ENCODE measurements around the gene MAGEA4. TPM values are rescaled to one million over a fixed set of nuclear protein-coding genes. Genes with fewer than 3 reads are reported as not detected.

MAGEA4 gene
- total RNA-seq, 1 donor from 2014 or later: 0.23 TPM

GRCh38 chrX:151970661-151971060 lies 58.0 kb downstream of the MAGEA4 start:
- Mint-ChIP-seq H3K9me3 (ENCODE audit: unreplicated experiment) (no peaks in the 10 kb centered on the region), H3K27ac (ENCODE audit: unreplicated experiment) (no peak overlapping the region), H3K4me1 (ENCODE audit: unreplicated experiment) (peaks cover 4% of the 10 kb centered on the region), H3K4me3 (ENCODE audit: unreplicated experiment) (no peak overlapping the region), H3K36me3 (ENCODE audit: low read depth, unreplicated experiment) (no peaks in the 10 kb centered on the region), H3K27me3 (ENCODE audit: unreplicated experiment) (peaks cover 5% of the 10 kb centered on the region)
- TF ChIP-seq, protein P1, sequence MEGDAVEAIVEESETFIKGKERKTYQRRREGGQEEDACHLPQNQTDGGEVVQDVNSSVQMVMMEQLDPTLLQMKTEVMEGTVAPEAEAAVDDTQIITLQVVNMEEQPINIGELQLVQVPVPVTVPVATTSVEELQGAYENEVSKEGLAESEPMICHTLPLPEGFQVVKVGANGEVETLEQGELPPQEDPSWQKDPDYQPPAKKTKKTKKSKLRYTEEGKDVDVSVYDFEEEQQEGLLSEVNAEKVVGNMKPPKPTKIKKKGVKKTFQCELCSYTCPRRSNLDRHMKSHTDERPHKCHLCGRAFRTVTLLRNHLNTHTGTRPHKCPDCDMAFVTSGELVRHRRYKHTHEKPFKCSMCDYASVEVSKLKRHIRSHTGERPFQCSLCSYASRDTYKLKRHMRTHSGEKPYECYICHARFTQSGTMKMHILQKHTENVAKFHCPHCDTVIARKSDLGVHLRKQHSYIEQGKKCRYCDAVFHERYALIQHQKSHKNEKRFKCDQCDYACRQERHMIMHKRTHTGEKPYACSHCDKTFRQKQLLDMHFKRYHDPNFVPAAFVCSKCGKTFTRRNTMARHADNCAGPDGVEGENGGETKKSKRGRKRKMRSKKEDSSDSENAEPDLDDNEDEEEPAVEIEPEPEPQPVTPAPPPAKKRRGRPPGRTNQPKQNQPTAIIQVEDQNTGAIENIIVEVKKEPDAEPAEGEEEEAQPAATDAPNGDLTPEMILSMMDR (IDR thresholded peaks at IDR 0.05; ENCODE audit: unreplicated experiment): no peak
- DNase-seq (ENCODE audit: low spot score): no peak

DNA sequence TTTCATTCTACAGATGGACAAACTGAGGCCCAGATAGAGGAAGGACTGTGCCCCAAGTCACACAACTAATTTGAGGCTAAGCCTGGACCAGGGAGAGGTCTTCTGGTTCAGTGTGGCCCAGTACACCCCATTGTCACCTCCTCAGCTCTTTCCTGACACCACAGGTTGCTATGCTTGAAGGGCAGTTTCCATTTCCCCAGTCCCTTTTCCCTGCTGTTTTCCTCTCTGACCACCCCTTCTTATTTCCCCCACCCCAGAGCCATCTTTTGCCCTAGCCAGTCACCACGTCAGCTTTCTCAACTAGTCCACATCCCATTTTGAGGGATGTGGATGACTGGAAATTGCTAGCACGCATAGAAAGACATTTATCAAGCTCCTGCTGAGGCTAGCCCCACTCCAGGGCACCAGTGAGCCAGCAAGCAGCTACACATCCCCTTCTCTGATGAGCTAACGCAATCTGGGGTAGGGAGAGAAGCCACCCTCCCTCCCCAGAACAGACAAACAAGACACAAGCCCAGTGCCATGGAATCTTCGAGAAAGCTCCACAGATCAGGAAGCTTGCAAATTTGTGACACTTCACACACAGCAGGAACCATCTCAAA lies 60.5 kb downstream of the MAGEA4 start:
- no peak for DNase-seq (ENCODE audit: low spot score)
- H3K27me3 Mint-ChIP-seq (ENCODE audit: unreplicated experiment): peaks cover 5% of the 10 kb centered on the region
- peak overlapping the region; percentile 47 for H3K4me3 Mint-ChIP-seq (ENCODE audit: unreplicated experiment)
- TF ChIP-seq, protein P1 (IDR thresholded peaks at IDR 0.05; ENCODE audit: unreplicated experiment): no peak
- H3K9me3 Mint-ChIP-seq (ENCODE audit: unreplicated experiment): no peaks in the 10 kb centered on the region
- no peaks in the 10 kb centered on the region for H3K36me3 Mint-ChIP-seq (ENCODE audit: low read depth, unreplicated experiment)
- H3K27ac Mint-ChIP-seq (ENCODE audit: unreplicated experiment): peak overlapping the region; percentile 9
- H3K4me1 Mint-ChIP-seq (ENCODE audit: unreplicated experiment): peaks cover 4% of the 10 kb centered on the region

GRCh38 chrX:151973851-151974335 lies 61.2 kb downstream of the MAGEA4 start:
- no peaks in the 10 kb centered on the region for H3K36me3 Mint-ChIP-seq (ENCODE audit: low read depth, unreplicated experiment)
- H3K4me3 Mint-ChIP-seq (ENCODE audit: unreplicated experiment): no peak overlapping the region
- DNase-seq (ENCODE audit: low spot score): no peak
- TF ChIP-seq, protein P1 (IDR thresholded peaks at IDR 0.05; ENCODE audit: unreplicated experiment): no peak
- peaks cover 4% of the 10 kb centered on the region for H3K27me3 Mint-ChIP-seq (ENCODE audit: unreplicated experiment)
- no peak overlapping the region for H3K27ac Mint-ChIP-seq (ENCODE audit: unreplicated experiment)
- peaks cover 4% of the 10 kb centered on the region for H3K4me1 Mint-ChIP-seq (ENCODE audit: unreplicated experiment)
- H3K9me3 Mint-ChIP-seq (ENCODE audit: unreplicated experiment): no peaks in the 10 kb centered on the region

Small RNA genes lying within 50 kb of the gene (microRNA-seq; reads per million reads assigned to microRNA genes)
- 47.2 reads per million, percentile 76 among the genes with 10 or more reads in this experiment for gene MIR224 (ENCODE audit: unreplicated experiment)
- 53.2 reads per million, percentile 77 among the genes with 10 or more reads in this experiment for gene MIR452 (ENCODE audit: unreplicated experiment)

Other genes with a start within 250 kb of the MAGEA4 start
- gene PRRG3, start 217.4 kb upstream of the MAGEA4 start, total RNA-seq (ENCODE audit: unreplicated experiment): 3.7 TPM
- not detected for gene FATE1, start 196.9 kb upstream of the MAGEA4 start, total RNA-seq (ENCODE audit: unreplicated experiment)
- not detected for gene CNGA2, start 178.1 kb upstream of the MAGEA4 start, total RNA-seq (ENCODE audit: unreplicated experiment)
- 2.0 TPM for gene GABRE, start 61.8 kb downstream of the MAGEA4 start, total RNA-seq (ENCODE audit: unreplicated experiment)
- not detected for gene MAGEA10, start 225.7 kb downstream of the MAGEA4 start, total RNA-seq (ENCODE audit: unreplicated experiment)